Measurements from ENCODE around the gene IRF2BP2. TPM values are rescaled to one million over a fixed set of nuclear protein-coding genes. Genes with fewer than 3 reads are reported as not detected.

IRF2BP2 gene
- total and polyA plus RNA-seq, 2 of the 13 experiments (the other 11 are each of a cell fraction or from before 2014, with no cell fraction given) = 140 to 147 TPM

DNA sequence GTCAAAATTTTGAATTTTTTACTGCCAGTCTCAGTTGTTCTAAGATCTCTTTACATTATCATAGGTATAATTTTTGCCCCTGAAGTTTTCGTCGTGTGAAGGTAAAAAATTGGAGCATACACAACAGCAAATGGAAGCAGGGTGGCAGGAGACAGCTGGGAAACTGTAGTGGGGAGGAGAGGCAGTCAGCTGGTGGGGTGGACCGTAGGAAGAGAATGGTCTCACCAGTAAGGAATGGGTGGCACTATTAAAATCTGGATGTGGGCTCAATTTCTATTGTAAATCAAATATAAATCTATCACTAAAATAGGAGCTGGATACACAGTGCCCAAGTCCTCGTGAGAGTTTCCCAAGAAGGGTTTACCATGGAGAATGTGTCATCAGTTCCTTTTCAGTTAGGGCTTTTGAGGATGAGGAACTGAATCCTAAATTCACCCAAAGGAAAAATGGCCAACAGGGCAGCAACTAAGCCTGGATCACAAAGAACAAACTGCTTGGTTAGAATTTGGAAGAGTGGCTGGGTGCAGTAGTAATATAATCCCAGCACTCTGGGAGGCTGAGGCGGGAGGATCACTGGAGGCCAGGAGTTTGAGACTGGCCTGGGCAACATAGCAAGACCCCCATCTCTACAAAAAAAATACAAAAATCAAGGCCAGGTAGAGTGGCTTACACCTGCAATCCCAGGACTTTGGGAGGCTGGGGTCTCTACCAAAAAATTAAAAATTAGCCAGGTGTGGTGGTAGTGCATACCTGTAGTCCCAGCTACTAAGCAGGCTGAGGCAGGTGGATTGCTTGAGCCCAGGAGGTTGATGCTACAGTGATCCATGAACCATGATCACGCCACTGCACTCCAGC lies 10.5 kb upstream of the IRF2BP2 start (continued):
- TF ChIP-seq, protein P1, sequence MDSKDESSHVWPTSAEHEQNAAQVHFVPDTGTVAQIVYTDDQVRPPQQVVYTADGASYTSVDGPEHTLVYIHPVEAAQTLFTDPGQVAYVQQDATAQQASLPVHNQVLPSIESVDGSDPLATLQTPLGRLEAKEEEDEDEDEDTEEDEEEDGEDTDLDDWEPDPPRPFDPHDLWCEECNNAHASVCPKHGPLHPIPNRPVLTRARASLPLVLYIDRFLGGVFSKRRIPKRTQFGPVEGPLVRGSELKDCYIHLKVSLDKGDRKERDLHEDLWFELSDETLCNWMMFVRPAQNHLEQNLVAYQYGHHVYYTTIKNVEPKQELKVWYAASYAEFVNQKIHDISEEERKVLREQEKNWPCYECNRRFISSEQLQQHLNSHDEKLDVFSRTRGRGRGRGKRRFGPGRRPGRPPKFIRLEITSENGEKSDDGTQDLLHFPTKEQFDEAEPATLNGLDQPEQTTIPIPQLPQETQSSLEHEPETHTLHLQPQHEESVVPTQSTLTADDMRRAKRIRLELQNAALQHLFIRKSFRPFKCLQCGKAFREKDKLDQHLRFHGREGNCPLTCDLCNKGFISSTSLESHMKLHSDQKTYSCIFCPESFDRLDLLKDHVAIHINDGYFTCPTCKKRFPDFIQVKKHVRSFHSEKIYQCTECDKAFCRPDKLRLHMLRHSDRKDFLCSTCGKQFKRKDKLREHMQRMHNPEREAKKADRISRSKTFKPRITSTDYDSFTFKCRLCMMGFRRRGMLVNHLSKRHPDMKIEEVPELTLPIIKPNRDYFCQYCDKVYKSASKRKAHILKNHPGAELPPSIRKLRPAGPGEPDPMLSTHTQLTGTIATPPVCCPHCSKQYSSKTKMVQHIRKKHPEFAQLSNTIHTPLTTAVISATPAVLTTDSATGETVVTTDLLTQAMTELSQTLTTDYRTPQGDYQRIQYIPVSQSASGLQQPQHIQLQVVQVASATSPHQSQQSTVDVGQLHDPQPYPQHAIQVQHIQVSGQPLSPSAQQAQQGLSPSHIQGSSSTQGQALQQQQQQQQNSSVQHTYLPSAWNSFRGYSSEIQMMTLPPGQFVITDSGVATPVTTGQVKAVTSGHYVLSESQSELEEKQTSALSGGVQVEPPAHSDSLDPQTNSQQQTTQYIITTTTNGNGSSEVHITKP (CRISPR knock-in tag; IDR thresholded peaks at IDR 0.05; ENCODE audit: low read depth) = no peak
- TF ChIP-seq KAT7 (CRISPR knock-in tag; IDR thresholded peaks at IDR 0.05; ENCODE audit: borderline replicate concordance) (peak; percentile 9; the same call in 1 of the 2 replicates), PHF8 (CRISPR knock-in tag; IDR thresholded peaks at IDR 0.05) (no peak; the same call in 1 of the 2 replicates), HOXA3 (CRISPR knock-in tag; IDR thresholded peaks at IDR 0.05) (peak; percentile 53; the same call in 1 of the 2 replicates), MEF2D (CRISPR knock-in tag; IDR thresholded peaks at IDR 0.05) (no peak), SMARCC2 (IDR thresholded peaks at IDR 0.05) (no peak), IRX3 (CRISPR knock-in tag; IDR thresholded peaks at IDR 0.05; ENCODE audit: borderline replicate concordance, low read depth) (no peak), PCBP2 (optimal IDR thresholded peaks at IDR 0.05; ENCODE audit: low read depth, low read length, poor library complexity, severe bottlenecking) (no peak), NAIF1 (CRISPR knock-in tag; IDR thresholded peaks at IDR 0.05; ENCODE audit: borderline replicate concordance) (peak; percentile 87; the same call in 1 of the 2 replicates), ZNF12 (CRISPR knock-in tag; IDR thresholded peaks at IDR 0.05) (no peak), ZNF256 (CRISPR knock-in tag; conservative IDR thresholded peaks at IDR 0.05) (no peak)
- TF ChIP-seq, protein P2, sequence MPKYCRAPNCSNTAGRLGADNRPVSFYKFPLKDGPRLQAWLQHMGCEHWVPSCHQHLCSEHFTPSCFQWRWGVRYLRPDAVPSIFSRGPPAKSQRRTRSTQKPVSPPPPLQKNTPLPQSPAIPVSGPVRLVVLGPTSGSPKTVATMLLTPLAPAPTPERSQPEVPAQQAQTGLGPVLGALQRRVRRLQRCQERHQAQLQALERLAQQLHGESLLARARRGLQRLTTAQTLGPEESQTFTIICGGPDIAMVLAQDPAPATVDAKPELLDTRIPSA (CRISPR knock-in tag; IDR thresholded peaks at IDR 0.05; ENCODE audit: borderline replicate concordance) = no peak
- TF ChIP-seq, protein P3, sequence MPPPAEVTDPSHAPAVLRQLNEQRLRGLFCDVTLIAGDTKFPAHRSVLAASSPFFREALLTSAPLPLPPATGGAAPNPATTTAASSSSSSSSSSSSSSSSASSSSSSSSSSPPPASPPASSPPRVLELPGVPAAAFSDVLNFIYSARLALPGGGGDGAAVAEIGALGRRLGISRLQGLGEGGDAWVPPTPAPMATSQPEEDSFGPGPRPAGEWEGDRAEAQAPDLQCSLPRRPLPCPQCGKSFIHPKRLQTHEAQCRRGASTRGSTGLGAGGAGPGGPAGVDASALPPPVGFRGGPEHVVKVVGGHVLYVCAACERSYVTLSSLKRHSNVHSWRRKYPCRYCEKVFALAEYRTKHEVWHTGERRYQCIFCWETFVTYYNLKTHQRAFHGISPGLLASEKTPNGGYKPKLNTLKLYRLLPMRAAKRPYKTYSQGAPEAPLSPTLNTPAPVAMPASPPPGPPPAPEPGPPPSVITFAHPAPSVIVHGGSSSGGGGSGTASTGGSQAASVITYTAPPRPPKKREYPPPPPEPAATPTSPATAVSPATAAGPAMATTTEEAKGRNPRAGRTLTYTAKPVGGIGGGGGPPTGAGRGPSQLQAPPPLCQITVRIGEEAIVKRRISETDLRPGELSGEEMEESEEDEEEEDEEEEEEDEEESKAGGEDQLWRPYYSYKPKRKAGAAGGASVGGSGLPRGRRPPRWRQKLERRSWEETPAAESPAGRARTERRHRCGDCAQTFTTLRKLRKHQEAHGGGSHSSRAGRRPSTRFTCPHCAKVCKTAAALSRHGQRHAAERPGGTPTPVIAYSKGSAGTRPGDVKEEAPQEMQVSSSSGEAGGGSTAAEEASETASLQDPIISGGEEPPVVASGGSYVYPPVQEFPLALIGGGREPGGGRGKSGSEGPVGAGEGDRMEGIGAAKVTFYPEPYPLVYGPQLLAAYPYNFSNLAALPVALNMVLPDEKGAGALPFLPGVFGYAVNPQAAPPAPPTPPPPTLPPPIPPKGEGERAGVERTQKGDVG (CRISPR knock-in tag; IDR thresholded peaks at IDR 0.05; ENCODE audit: borderline replicate concordance) = no peak
- TF ChIP-seq, protein P4, sequence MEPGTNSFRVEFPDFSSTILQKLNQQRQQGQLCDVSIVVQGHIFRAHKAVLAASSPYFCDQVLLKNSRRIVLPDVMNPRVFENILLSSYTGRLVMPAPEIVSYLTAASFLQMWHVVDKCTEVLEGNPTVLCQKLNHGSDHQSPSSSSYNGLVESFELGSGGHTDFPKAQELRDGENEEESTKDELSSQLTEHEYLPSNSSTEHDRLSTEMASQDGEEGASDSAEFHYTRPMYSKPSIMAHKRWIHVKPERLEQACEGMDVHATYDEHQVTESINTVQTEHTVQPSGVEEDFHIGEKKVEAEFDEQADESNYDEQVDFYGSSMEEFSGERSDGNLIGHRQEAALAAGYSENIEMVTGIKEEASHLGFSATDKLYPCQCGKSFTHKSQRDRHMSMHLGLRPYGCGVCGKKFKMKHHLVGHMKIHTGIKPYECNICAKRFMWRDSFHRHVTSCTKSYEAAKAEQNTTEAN (CRISPR knock-in tag; conservative IDR thresholded peaks at IDR 0.05) = no peak
- TF ChIP-seq, protein P5, sequence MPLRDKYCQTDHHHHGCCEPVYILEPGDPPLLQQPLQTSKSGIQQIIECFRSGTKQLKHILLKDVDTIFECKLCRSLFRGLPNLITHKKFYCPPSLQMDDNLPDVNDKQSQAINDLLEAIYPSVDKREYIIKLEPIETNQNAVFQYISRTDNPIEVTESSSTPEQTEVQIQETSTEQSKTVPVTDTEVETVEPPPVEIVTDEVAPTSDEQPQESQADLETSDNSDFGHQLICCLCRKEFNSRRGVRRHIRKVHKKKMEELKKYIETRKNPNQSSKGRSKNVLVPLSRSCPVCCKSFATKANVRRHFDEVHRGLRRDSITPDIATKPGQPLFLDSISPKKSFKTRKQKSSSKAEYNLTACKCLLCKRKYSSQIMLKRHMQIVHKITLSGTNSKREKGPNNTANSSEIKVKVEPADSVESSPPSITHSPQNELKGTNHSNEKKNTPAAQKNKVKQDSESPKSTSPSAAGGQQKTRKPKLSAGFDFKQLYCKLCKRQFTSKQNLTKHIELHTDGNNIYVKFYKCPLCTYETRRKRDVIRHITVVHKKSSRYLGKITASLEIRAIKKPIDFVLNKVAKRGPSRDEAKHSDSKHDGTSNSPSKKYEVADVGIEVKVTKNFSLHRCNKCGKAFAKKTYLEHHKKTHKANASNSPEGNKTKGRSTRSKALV (CRISPR knock-in tag; IDR thresholded peaks at IDR 0.05) = no peak

All from HepG2 (cell line).